Erythroblast (primary cell): ENCODE results near the gene NCOA4.

Experiments used
- GATA1 ChIP-seq: IDR thresholded peaks from 2 replicates; pipeline ENCODE4 v1.6.1; 2011; ENCODE audit warnings: low read depth, mild to moderate bottlenecking, control low read depth, low read length, moderate library complexity
- POLR2A ChIP-seq: IDR thresholded peaks from 2 replicates; pipeline ENCODE4 v1.6.1; 2011; ENCODE audit warnings: mild to moderate bottlenecking, low read length

GRCh38 chr10:46006219-46006618, 24.2 kb downstream of the NCOA4 start:
- TF ChIP-seq POLR2A = no peak
- no peak for TF ChIP-seq GATA1
